HEK293T (cell line): ENCODE results near the gene FZR1.

Experiments used
- ARNT ChIP-seq: fragments of 450-650 bp; IDR thresholded peaks from 2 replicates; pipeline ENCODE4 v1.6.1; 2017; ENCODE audit warnings: mild to moderate bottlenecking
- BHLHE40 ChIP-seq: fragments of 450-650 bp; IDR thresholded peaks from 2 replicates; pipeline ENCODE4 v1.6.1; 2016; ENCODE audit warnings: mild to moderate bottlenecking, moderate library complexity, borderline replicate concordance
- FOXK2 ChIP-seq: fragments of 450-650 bp; IDR thresholded peaks from 2 replicates; pipeline ENCODE4 v1.6.1; 2016; ENCODE audit warnings: mild to moderate bottlenecking
- HDGF ChIP-seq: fragments of 450-650 bp; IDR thresholded peaks from 2 replicates; pipeline ENCODE4 v1.6.1; 2017; ENCODE audit warnings: antibody characterized with exemption, borderline replicate concordance
- SP1 ChIP-seq: fragments of 450-650 bp; IDR thresholded peaks from 2 replicates; pipeline ENCODE4 v1.6.1; 2017
- SUZ12 ChIP-seq: fragments of 450-650 bp; IDR thresholded peaks from 2 replicates; pipeline ENCODE4 v1.6.1; 2016; ENCODE audit warnings: mild to moderate bottlenecking
- TARDBP ChIP-seq: fragments of 450-650 bp; IDR thresholded peaks from 2 replicates; pipeline ENCODE4 v1.6.1; 2016
- ZNF384 ChIP-seq: fragments of 450-650 bp; IDR thresholded peaks from 2 replicates; pipeline ENCODE4 v1.6.1; 2016

GRCh38 chr19:3547767-3548282 lies 41.7 kb downstream of the FZR1 start:
- TF ChIP-seq TARDBP (no peak), SP1 (no peak), ZNF384 (no peak), ARNT (no peak), BHLHE40 (no peak), SUZ12 (no peak), FOXK2 (no peak), HDGF (no peak)
